A549 (cell line): Measurements from ENCODE around the gene FUBP1.

Experiments
- JUN ChIP-seq, 2 experiments: fragments of >200 bp; sonication (Bioruptor Twin); formaldehyde crosslinking; IDR thresholded peaks; 2 replicates in 1 of 2; 3 replicates in 1 of 2; pipeline ENCODE4 v1.6.1; 2016 to 2017
- KDM1A ChIP-seq: fragments of 200-600 bp; sonication (generic); IDR thresholded peaks from 2 replicates; pipeline ENCODE4 v1.6.1; 2016; ENCODE audit warnings: low read depth, mild to moderate bottlenecking
- KDM5A ChIP-seq: fragments of 200-600 bp; sonication (generic); IDR thresholded peaks from 2 replicates; pipeline ENCODE4 v1.6.1; 2016; ENCODE audit warnings: antibody characterized with exemption, mild to moderate bottlenecking
- POLR2A ChIP-seq: IDR thresholded peaks from 2 replicates; pipeline ENCODE4 v1.6.1; 2012; ENCODE audit warnings: mild to moderate bottlenecking, low read length
- POLR2AphosphoS2 ChIP-seq: conservative IDR thresholded peaks from 2 replicates; pipeline ENCODE4 v1.6.1; 2012; ENCODE audit warnings: low read length, improper control_type of control experiment, inconsistent platforms
- RCOR1 ChIP-seq: fragments of 150-350 bp; IDR thresholded peaks from 2 replicates; pipeline ENCODE4 v1.6.1; 2014; ENCODE audit warnings: antibody characterized with exemption, low read length, low read depth
- TF ChIP-seq, protein P1 (sequence below): fragments of >200 bp; sonication (Bioruptor Twin); formaldehyde crosslinking; IDR thresholded peaks from 3 replicates; pipeline ENCODE4 v1.5.1; 2016
- TF ChIP-seq, protein P2 (sequence below): fragments of 450-650 bp; IDR thresholded peaks from 2 replicates; pipeline ENCODE4 v1.6.1; 2014; ENCODE audit warnings: antibody characterized with exemption
- TF ChIP-seq, protein P3 (sequence below): IDR thresholded peaks from 2 replicates; pipeline ENCODE4 v1.6.1; 2012
- TF ChIP-seq, protein P4 (sequence below): fragments of 250-450 bp; sonication (Bioruptor Pico); IDR thresholded peaks from 2 replicates; pipeline ENCODE4 v1.5.0; 2021; ENCODE audit warnings: mild to moderate bottlenecking, moderate library complexity, borderline replicate concordance
- TF ChIP-seq, protein P5 (sequence below): fragments of 200-600 bp; sonication (generic); IDR thresholded peaks from 2 replicates; pipeline ENCODE4 v1.6.1; 2016; ENCODE audit warnings: antibody characterized with exemption, mild to moderate bottlenecking, moderate library complexity

DNA sequence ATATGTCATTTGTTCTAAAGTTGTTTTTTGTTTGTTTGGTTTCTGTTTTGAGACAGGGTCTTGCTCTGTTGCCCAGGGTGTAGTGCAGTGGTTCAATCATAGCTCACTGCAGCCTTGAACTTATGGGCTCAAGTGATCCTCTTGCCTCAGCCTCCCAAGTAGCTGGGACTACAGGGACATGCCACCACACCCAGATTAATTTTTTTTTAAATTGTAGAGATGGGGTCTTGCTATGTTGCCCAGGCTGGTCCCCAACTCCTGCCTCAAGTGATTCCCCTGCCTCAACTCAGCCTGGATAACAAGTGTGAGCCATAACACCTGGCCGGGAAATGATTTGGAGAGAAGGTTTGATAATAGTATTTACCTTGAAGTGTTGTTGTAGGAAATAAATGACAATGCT, 72.2 kb downstream of the FUBP1 start:
- TF ChIP-seq POLR2AphosphoS2, result no peak
- TF ChIP-seq, protein P1, sequence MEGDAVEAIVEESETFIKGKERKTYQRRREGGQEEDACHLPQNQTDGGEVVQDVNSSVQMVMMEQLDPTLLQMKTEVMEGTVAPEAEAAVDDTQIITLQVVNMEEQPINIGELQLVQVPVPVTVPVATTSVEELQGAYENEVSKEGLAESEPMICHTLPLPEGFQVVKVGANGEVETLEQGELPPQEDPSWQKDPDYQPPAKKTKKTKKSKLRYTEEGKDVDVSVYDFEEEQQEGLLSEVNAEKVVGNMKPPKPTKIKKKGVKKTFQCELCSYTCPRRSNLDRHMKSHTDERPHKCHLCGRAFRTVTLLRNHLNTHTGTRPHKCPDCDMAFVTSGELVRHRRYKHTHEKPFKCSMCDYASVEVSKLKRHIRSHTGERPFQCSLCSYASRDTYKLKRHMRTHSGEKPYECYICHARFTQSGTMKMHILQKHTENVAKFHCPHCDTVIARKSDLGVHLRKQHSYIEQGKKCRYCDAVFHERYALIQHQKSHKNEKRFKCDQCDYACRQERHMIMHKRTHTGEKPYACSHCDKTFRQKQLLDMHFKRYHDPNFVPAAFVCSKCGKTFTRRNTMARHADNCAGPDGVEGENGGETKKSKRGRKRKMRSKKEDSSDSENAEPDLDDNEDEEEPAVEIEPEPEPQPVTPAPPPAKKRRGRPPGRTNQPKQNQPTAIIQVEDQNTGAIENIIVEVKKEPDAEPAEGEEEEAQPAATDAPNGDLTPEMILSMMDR, result no peak
- TF ChIP-seq POLR2A, result no peak
- no peak for TF ChIP-seq RCOR1
- TF ChIP-seq KDM5A, result no peak
- TF ChIP-seq, protein P2, sequence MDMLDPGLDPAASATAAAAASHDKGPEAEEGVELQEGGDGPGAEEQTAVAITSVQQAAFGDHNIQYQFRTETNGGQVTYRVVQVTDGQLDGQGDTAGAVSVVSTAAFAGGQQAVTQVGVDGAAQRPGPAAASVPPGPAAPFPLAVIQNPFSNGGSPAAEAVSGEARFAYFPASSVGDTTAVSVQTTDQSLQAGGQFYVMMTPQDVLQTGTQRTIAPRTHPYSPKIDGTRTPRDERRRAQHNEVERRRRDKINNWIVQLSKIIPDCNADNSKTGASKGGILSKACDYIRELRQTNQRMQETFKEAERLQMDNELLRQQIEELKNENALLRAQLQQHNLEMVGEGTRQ, result no peak
- TF ChIP-seq KDM1A, result no peak
- TF ChIP-seq, protein P3, sequence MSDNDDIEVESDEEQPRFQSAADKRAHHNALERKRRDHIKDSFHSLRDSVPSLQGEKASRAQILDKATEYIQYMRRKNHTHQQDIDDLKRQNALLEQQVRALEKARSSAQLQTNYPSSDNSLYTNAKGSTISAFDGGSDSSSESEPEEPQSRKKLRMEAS, result no peak
- TF ChIP-seq, protein P4, sequence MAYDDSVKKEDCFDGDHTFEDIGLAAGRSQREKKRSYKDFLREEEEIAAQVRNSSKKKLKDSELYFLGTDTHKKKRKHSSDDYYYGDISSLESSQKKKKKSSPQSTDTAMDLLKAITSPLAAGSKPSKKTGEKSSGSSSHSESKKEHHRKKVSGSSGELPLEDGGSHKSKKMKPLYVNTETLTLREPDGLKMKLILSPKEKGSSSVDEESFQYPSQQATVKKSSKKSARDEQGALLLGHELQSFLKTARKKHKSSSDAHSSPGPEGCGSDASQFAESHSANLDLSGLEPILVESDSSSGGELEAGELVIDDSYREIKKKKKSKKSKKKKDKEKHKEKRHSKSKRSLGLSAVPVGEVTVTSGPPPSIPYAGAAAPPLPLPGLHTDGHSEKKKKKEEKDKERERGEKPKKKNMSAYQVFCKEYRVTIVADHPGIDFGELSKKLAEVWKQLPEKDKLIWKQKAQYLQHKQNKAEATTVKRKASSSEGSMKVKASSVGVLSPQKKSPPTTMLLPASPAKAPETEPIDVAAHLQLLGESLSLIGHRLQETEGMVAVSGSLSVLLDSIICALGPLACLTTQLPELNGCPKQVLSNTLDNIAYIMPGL, result no peak
- TF ChIP-seq JUN (IDR thresholded peaks at IDR 0.05), result no peak
- TF ChIP-seq, protein P5, sequence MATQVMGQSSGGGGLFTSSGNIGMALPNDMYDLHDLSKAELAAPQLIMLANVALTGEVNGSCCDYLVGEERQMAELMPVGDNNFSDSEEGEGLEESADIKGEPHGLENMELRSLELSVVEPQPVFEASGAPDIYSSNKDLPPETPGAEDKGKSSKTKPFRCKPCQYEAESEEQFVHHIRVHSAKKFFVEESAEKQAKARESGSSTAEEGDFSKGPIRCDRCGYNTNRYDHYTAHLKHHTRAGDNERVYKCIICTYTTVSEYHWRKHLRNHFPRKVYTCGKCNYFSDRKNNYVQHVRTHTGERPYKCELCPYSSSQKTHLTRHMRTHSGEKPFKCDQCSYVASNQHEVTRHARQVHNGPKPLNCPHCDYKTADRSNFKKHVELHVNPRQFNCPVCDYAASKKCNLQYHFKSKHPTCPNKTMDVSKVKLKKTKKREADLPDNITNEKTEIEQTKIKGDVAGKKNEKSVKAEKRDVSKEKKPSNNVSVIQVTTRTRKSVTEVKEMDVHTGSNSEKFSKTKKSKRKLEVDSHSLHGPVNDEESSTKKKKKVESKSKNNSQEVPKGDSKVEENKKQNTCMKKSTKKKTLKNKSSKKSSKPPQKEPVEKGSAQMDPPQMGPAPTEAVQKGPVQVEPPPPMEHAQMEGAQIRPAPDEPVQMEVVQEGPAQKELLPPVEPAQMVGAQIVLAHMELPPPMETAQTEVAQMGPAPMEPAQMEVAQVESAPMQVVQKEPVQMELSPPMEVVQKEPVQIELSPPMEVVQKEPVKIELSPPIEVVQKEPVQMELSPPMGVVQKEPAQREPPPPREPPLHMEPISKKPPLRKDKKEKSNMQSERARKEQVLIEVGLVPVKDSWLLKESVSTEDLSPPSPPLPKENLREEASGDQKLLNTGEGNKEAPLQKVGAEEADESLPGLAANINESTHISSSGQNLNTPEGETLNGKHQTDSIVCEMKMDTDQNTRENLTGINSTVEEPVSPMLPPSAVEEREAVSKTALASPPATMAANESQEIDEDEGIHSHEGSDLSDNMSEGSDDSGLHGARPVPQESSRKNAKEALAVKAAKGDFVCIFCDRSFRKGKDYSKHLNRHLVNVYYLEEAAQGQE, result no peak
